ENCODE results near the gene TRIM9.

- TF ChIP-seq CTCF (IDR thresholded peaks at IDR 0.05) (no peak), EZH2 (IDR thresholded peaks at IDR 0.05) (no peak), EZH2phosphoT487 (IDR thresholded peaks at IDR 0.05) (no peak)
Measured at GRCh38 chr14:50979941-50980850, 114.7 kb downstream of the TRIM9 start.

Measured in neural progenitor cell (in vitro differentiated cells).